A673 (cell line): ENCODE results near the gene ZNF595. TPM values are rescaled to one million over a fixed set of nuclear protein-coding genes. Genes with fewer than 3 reads are reported as not detected.

Experiments
- BruUV-seq: library from RNA; stranded (reverse); fragments of 400-500 nt; replicated peaks from 2 replicates; lab custom pipeline; 2021; lab: Mats Ljungman, UMichigan
- CTCF ChIA-PET: fragments of 300-600 bp; sonication (Branson Sonifier 250); formaldehyde crosslinking; loops from one replicate; lab custom pipeline; 2022; ENCODE audit warnings: antibody characterized with exemption; lab: Charles Lee
- POLR2A ChIA-PET: fragments of 300-600 bp; sonication (Branson Sonifier 250); formaldehyde crosslinking; loops from one replicate; lab custom pipeline; 2022; ENCODE audit warnings: antibody characterized with exemption; ENCODE audit not compliant: low non-redundant PET; lab: Charles Lee
- DNase-seq: peaks from one replicate; pipeline ENCODE4 v3.0.0-alpha.2; 2015; ENCODE audit warnings: low spot score
- H3K27ac ChIP-seq: fragments of 200-600 bp; sonication (generic); 2 replicates; pipeline ENCODE4 v1.5.1; 2016; ENCODE audit warnings: mixed run types, low read depth, mild to moderate bottlenecking, mixed read lengths, antibody characterized with exemption, low read length; ENCODE audit not compliant: poor library complexity, severe bottlenecking
- H3K27me3 ChIP-seq: fragments of 200-600 bp; sonication (generic); replicated peaks from 2 replicates; pipeline ENCODE4 v1.6.1; 2017; ENCODE audit warnings: mixed run types, low read depth, mild to moderate bottlenecking, mixed read lengths, antibody characterized with exemption, low read length; ENCODE audit not compliant: insufficient read depth, poor library complexity
- H3K36me3 ChIP-seq: fragments of 200-600 bp; sonication (generic); 2 replicates; pipeline ENCODE4 v1.6.1; 2016; ENCODE audit warnings: mixed run types, mild to moderate bottlenecking, mixed read lengths, antibody characterized with exemption, low read length; ENCODE audit not compliant: insufficient read depth, poor library complexity, severe bottlenecking
- H3K4me1 ChIP-seq: fragments of 200-600 bp; sonication (generic); 2 replicates; pipeline ENCODE4 v1.6.1; 2017; ENCODE audit warnings: mixed run types, mild to moderate bottlenecking, mixed read lengths, antibody characterized with exemption, low read length; ENCODE audit not compliant: insufficient read depth, poor library complexity, severe bottlenecking
- H3K4me3 ChIP-seq: fragments of 200-600 bp; sonication (generic); 2 replicates; pipeline ENCODE4 v1.5.1; 2016; ENCODE audit warnings: low read depth, mixed run types, mild to moderate bottlenecking, mixed read lengths, low read length; ENCODE audit not compliant: poor library complexity, severe bottlenecking
- H3K9me3 ChIP-seq: fragments of 200-600 bp; sonication (generic); 2 replicates; pipeline ENCODE4 v1.6.1; 2016; ENCODE audit warnings: mixed run types, low read depth, mild to moderate bottlenecking, mixed read lengths, antibody characterized with exemption, low read length; ENCODE audit not compliant: poor library complexity, severe bottlenecking
- EZH2 ChIP-seq: fragments of 200-600 bp; sonication (generic); IDR thresholded peaks from 2 replicates; pipeline ENCODE4 v1.6.1; 2017; ENCODE audit warnings: borderline replicate concordance, low read depth, mild to moderate bottlenecking, mixed read lengths, antibody characterized with exemption, low read length; ENCODE audit not compliant: poor library complexity, severe bottlenecking
- intact Hi-C: fragments of 100-400 bp; cut with micrococcal nuclease; formaldehyde crosslinking; loops from one replicate; pipeline ENCODE4 v1.10.0; 2022; ENCODE audit not compliant: unreplicated experiment
- total RNA-seq: library from RNA; stranded (reverse); gene quantifications from 2 replicates; pipeline ENCODE4 v1.2.3, GENCODE V29; 2021
- TF ChIP-seq, protein P1 (sequence below): fragments of 300-800, 200-600 bp; sonication (generic); conservative IDR thresholded peaks from 2 replicates; pipeline ENCODE4 v1.5.1; 2017; ENCODE audit warnings: low read depth, mild to moderate bottlenecking, antibody characterized with exemption, low read length, moderate library complexity, mixed read lengths

ZNF595 gene
- total RNA-seq, 1 experiment from 2014 or later, result 22.6 TPM

DNA sequence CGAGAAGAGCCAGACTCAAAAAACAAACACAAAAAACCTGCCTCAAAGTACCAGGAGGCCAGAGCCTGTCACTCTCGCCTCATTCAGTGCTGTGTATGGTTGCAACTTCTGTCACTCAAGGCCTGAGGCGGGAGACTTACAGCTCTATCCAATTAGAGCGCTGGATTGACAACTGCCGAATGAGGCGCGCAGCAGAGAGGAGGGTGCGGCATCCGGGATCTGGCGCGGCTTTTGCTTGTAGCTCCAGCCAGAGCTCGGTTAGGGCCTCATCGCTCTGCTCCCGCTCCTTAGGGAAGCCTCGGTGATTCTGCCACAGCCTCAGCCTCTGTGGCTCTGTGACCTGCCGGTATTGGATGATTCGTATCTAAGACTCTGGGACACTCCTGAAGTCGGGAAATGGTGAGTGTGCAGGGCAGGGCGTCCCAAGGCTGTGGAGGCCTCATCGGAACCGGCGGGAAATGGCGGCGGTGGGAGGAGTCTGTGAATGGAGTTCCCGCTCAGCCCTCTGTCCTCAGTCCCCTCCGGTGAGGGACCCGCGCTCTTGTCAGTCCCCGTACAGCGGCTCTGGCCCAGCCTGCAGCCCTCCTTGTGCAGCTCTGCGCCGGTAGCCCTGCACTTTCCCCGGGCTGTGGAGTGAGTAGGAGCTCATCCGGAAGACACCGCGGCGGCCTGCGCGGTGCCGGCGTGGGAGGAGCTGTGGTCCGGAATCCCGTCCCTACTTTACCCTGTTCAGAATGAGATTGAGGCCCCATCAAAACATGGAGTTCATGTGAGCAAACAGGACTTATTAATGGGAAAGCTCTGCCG lies 71.4 kb downstream of the ZNF595 start, which contains the start of gene ZNF718:
Gene ZNF718 (plus strand): TSS at position 227 of the 807 bp plus-strand sequence. CDS start 170 bp downstream, at position 397.
- H3K9me3 ChIP-seq, result peaks cover 16% of the 10 kb centered on the region

DNA sequence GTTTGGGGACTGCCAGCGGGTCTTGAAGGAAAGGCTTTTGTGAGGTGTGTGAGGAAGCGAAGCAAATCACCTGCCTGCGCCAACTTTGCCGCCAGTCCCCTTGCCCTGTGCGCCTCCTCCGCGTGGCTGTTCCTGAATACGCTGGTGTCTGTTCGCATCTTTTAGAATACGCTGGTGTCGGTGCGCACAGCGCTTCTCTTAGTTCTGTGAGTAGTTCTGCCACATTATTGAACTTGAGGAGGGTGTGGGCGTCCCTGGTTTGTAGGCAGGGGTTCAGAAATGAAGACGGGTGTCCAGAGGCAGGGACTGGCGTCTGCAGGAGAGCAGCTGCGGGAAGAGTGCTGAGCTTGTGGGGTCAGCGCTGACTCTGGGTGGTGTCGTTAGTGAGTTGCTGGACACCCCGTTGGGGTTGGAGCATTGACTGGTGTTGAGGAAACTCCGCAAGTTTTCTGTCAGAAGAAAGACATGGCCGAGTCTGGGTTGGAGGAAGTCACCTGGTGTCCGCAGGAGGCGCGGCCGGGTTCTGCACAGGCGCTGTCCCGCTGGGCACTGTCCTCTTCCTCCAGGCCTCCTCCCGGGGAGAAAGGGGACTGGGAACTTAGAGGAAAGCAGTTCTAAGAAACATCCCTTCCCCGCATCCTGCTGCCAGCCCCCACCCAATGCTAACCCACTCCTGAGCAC lies 72.1 kb downstream of the ZNF595 start:
- BruUV-seq, result no TSS peak
- ChIA-PET POLR2A (no interaction called here), CTCF (no interaction called here)
- no peak for TF ChIP-seq EZH2
- H3K4me1 ChIP-seq, result no peaks in the 10 kb centered on the region
- no peaks in the 10 kb centered on the region for H3K27me3 ChIP-seq
- H3K4me3 ChIP-seq, result peak overlapping the region; percentile 64
- peaks cover 13% of the 10 kb centered on the region for H3K36me3 ChIP-seq
- peak; percentile 52 for DNase-seq
- peak overlapping the region; percentile 89 for H3K27ac ChIP-seq
- intact Hi-C loops, result no loop called here
- peaks cover 16% of the 10 kb centered on the region for H3K9me3 ChIP-seq

More for the DNA sequence above, 71.4 kb downstream of the ZNF595 start, which contains the start of gene ZNF718:
- Histone ChIP-seq H3K27ac (peak within 1 kb of the TSS; percentile 89), H3K4me1 (no peaks in the 10 kb centered on the region), H3K4me3 (peak within 1 kb of the TSS; percentile 64), H3K36me3 (peaks cover 13% of the 10 kb centered on the region), H3K27me3 (no peaks in the 10 kb centered on the region)
- ChIA-PET POLR2A (interaction anchor here (0.5 to 0.6 kb wide), 2 partner anchors 11 to 236 kb away, joined by 4 to 10 read pairs; no protein-coding TSS in a partner anchor), CTCF (no interaction called here)
- no peak for TF ChIP-seq EZH2
- DNase-seq, result peak; percentile 98
- BruUV-seq, result TSS peak; percentile 69
- intact Hi-C loops, result no loop called here

DNA sequence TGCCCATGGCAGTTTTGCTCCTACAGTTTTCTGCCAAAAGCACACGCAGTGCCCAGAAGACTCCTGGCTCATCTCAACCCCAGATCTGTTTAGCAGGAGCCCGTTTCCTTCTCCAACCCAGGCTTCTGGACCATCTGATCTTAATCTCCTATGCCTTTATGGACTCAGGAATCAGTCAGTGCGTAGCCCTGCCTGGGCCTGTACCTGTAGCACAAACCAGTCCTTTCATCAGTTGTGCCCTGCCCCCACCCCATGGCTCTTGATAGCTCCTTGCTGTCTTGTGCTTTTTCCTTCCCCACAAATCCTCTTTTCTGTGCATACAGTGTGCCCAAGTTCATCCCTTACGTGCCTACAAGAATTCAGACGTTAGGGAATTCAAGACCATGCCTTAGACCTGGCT lies 72.7 kb downstream of the ZNF595 start:
- POLR2A ChIA-PET, result no interaction called here
- TF ChIP-seq, protein P1, sequence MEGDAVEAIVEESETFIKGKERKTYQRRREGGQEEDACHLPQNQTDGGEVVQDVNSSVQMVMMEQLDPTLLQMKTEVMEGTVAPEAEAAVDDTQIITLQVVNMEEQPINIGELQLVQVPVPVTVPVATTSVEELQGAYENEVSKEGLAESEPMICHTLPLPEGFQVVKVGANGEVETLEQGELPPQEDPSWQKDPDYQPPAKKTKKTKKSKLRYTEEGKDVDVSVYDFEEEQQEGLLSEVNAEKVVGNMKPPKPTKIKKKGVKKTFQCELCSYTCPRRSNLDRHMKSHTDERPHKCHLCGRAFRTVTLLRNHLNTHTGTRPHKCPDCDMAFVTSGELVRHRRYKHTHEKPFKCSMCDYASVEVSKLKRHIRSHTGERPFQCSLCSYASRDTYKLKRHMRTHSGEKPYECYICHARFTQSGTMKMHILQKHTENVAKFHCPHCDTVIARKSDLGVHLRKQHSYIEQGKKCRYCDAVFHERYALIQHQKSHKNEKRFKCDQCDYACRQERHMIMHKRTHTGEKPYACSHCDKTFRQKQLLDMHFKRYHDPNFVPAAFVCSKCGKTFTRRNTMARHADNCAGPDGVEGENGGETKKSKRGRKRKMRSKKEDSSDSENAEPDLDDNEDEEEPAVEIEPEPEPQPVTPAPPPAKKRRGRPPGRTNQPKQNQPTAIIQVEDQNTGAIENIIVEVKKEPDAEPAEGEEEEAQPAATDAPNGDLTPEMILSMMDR, result no peak
- TF ChIP-seq EZH2, result no peak
- H3K4me1 ChIP-seq, result no peaks in the 10 kb centered on the region
- intact Hi-C loops, result no loop called here
- H3K27ac ChIP-seq, result peak overlapping the region; percentile 89
- DNase-seq, result peak; percentile 30
- no TSS peak for BruUV-seq
- CTCF ChIA-PET, result no interaction called here
- peaks cover 16% of the 10 kb centered on the region for H3K9me3 ChIP-seq
- no peaks in the 10 kb centered on the region for H3K27me3 ChIP-seq
- H3K4me3 ChIP-seq, result peak overlapping the region; percentile 64
- peaks cover 13% of the 10 kb centered on the region for H3K36me3 ChIP-seq

DNA sequence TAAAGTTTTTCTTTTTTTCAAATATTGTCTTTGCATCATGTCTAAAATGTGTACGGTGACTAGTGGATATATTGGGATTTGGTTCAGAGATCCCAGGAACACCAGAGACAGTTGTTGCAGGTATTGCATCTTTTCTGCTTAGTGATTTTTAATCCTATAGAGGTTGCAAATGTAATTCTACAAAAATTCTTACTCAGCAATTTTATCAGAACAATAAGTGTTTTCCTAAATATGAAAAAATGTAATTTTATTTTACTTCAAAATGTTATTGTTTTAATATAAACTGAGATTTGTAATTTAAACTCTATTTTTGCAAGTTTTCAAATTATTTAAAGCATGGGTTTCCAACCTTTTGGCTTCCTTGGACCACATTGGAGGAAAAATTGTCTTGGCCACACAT lies 79.4 kb downstream of the ZNF595 start:
- H3K27ac ChIP-seq, result no peak overlapping the region
- no peak overlapping the region for H3K4me3 ChIP-seq
- ChIA-PET CTCF (no interaction called here), POLR2A (no interaction called here)
- no TSS peak for BruUV-seq
- no peaks in the 10 kb centered on the region for H3K27me3 ChIP-seq
- H3K4me1 ChIP-seq, result no peaks in the 10 kb centered on the region
- intact Hi-C loops, result no loop called here
- TF ChIP-seq EZH2, result no peak
- TF ChIP-seq, protein P1, result no peak
- H3K9me3 ChIP-seq, result peaks cover 43% of the 10 kb centered on the region
- no peak for DNase-seq
- H3K36me3 ChIP-seq, result peaks cover 45% of the 10 kb centered on the region
